NCI-H2029 (cell line): ENCODE results near the gene PDHX.
"Not testable (repeated sequence)": the region's sequence is repeated elsewhere in the genome, so short reads cannot be mapped to it uniquely, and the experiment has no call there.

Experiments
- DNase-seq: peaks from one replicate; lab custom pipeline; 2025; lab: John Stamatoyannopoulos, UW

The PDHX gene

DNA sequence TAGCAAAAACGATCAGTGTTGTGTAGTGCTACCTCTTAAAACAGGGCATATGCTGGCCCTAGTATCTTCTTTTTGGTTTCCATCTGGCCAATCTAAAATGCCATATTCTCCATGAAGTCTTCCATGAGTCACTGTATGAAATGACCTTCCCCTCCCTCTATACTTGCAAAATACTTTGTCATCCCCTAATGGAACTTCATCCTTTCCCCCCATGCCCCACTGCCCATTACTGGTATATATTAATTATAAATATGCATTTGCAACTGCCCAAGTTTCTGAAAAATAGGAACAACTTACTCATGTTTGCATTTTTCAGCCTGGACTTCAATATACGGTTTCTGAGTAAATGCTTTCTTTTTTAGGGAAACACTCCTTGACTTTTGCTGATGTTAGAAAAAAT, 4.7 kb upstream of the PDHX start:
- DNase-seq = no peak

DNA sequence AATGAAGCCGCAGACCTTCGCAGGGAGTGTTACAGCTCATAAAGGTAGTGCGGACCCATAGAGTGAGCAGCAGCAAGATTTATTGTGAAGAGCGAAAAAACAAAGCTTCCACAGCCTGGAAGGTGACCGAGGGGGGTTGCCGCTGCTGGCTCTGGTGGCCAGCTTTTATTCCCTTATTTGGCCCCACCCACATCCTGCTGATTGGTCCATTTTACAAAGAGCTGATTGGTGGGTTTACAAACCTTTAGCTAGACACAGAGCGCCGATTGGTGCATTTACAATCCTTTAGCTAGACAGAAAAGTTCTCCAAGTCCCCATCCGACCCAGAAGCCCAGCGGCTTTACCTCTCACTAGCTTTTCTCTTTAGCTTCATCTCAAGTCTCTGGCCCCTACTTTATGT, 2.9 kb upstream of the PDHX start:
- DNase-seq = not testable (repeated sequence)

DNA sequence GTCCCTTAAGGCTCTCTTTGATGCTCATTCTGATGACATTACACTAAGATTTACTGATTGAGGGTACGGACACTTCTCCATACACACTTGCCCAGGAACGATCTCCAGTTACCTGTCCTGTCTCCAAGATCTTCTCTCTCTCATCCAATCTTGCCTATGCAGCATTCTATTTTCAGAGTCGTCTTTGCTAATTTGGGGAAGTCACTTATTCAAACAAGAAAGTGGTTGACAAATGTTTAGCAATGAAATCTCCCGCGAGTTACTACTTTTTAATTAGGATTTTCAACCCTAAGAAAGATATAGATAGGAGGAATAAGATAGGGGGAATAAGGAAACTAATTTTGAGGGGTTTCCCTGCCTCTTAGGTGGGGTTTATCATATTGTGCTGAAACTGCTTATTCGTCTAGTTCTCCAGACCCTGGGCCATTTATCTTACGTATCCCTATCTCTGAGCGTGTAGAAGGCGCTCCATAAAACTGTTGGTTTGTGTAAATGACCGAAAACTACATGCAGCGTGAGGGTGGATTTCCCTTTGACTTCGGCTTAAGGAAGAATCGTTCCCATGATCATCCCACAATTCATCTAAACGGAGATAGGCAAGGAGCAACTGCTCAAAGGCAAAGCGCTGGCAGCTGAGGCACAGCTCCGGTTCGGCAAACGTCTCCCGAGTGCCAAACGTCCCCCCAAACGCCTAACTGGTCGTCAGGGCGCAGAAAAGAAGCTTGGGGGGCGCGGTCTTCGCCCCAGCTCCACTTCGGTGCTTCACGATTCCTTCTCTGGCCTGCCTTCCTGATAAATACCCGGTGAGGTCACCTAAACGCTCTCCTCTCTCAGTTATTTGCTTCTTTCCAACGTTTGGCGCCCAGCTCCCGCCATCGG, 1.0 kb upstream of the PDHX start:
- DNase-seq = no peak

DNA sequence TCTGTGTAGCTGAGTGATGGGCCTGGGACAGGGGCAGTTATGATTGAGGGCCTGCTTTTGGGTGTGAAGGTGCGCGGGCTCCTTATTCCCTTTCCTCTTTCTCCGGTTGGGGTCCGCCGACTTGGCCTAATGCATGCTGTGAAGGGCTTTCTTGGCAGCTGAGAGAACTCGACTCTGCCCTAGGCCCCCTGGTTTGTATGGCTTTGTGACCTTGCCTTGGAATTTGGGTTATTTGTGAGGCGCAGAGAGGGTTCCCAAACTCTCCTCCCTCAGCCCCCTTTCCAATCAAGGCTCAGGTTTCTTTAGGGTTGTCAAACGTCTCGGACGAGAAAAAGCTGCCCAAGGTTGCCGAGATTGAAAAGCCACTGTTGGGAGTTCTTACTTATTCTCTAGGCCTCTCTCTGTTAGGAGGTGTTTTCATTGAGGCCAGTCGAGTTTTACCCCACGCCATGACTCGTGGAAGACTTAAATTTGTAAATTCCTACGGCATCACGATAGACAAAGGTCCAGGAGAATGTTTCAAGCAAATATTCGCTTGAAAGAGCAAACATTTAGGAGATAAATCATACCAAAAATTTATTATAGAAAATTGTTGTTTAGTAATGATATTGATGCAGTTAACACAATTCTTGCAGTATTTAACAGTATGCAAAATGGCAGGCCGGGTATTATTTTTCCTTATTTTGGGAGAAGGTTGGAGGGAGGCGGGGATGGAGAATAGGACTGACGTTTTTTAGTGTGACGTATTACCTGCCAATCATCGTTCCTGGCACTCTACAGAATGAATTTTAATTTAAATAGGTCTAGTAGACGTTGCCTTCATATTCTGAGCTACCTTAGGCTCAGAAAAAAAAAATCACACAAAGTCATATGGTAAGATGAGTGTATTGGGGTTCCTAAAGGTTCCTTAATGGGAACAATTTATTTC, 689 bp downstream of the PDHX start:
- no peak for DNase-seq

DNA sequence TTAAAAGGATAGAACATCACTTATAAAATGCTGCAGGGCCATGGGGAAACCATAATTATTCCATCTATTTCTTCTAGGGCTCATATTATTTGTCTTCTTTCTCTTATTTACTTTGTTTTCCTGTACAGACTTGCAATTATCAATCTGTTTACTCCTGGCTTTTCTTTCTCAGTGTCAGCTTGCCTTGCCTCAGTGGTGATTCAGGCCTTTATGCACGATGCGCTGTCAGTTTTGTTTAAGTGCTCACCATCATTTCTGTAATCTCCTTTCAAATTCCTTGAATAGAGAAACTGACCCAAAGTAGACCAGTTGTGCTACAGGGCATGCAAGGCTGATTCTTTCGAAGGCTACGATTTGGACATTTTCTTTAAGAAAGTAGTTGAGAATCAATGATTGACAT, 4.7 kb downstream of the PDHX start:
- no peak for DNase-seq

DNA sequence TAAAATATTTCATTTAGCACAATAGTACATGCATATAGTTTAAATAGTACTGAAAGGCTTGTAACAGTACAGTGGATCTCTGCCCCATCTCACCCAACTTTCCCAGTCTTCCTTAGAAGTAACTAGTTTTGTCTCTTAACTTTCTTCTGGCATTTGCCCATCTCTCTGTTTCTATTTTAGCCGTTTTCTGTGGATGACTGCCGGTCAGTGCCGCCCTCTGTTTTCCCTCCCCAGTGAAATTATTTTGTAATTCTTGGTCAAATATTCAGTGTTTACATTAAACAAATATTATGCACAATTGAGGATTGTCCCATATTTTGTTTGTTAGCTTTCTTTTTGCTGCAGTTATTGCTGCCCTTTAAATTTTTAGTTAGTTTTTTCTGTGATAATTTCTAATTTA, 8.3 kb downstream of the PDHX start:
- no peak for DNase-seq

DNA sequence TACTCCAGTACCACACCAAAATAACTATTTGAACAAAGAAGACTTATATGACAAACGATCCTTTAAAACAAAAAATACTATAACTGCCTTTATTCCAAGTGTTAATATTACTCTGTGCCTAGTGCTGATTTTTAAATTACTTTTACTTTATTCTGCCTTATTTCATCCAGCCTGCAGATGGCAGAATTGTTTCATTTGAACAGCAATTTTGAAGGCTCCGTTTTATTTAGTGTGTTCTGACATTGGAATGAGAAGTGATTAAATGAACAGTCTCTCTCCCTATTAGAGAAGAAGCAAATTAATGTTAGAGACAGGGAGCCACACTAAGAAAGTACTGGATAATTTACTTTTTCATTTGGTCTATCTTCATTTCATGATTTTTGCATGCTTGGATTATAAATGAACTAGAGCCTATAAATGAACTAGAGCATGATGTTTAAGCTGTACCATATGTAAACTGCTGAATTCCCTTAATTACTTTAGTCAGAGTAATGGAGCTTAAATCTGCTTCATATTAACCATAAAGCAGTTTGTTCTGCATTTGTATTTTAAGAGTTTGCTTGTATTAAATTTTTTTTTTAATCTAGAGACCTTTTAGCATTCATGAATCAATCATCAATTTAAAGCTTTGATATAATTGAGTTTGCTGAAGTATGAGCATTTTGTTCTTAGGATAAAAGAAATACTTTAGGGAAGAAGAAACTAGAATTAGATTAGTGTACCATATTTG, 9.8 kb downstream of the PDHX start:
- peak; percentile 33 for DNase-seq

DNA sequence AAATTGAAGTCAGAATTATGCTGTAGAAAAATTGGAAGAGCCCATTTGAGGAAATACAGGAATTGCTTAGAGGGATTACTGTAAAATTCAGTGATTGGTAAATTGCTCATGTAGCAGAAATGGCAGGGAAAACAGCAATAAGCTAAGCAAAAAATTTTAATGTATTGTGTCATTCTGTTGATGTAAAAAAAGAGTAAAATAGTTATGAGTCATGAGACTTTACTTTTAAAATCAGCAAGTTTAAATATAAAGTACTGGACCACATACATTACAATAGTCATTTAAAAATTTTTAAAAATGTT, 10.4 kb downstream of the PDHX start:
- no peak for DNase-seq

DNA sequence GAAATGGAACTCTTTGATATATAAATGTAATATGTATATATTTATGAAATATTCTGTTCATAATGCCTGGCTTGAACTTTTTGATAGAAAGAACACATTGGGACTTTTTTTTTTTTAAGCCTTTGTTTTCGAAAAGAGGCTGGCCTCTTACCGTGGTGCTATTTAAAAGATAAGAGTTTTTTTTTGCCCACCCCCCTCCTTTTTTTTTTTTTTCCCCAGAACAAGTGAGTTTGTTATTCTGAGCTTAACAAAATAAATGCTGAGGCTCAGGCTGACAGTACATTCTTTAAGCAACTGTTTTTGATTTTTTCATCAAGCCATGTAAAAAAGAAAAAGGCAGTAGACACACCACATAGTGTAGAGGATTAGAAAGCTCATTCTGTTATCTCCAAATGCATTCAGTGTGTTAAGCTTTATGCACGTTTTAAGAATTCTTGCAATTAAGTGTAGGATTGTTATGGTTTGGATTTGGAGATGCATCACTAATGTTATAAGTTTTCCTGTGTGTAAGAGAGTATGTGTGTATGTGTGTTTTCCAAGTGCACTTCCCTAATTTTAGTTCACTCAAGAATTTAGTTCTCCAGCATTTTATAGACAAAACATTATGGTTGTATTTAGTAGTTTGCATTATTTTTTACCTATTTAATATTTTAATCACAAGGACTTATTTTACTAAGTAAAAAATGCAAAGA, 12.0 kb downstream of the PDHX start:
- DNase-seq = no peak

DNA sequence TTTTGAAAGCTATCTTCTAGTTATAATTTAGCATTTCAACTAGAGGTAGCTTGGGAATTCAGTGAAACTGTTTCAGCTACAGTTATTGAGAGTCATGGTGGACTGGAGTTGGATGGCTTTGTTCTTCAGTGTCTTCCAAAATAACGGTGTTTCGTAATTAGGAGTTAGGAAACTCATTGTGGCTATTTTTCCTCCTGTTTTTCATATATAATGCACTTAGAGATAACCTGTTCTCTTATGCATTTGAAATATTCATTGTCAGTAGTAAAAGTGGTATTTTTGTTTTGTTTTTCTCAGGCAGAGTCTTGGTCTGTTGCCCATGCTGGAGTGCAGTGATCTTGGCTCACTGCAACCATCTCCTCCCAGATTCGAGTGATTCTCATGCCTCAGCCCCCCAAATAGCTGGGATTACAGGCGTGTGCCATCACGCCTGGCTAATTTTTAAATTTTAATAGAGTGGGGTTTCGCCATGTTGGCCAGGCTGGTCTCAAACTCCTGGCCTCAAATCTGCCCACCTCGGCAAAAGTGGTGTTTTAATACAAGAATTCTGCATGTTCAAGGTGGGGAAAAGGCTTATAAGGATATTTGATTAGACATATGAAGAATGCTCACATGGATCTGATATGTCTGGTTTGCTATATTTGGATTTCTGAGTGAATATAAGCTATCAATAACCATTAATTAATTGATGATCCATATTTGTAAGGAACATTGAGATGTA, 12.7 kb downstream of the PDHX start:
- DNase-seq = no peak

DNA sequence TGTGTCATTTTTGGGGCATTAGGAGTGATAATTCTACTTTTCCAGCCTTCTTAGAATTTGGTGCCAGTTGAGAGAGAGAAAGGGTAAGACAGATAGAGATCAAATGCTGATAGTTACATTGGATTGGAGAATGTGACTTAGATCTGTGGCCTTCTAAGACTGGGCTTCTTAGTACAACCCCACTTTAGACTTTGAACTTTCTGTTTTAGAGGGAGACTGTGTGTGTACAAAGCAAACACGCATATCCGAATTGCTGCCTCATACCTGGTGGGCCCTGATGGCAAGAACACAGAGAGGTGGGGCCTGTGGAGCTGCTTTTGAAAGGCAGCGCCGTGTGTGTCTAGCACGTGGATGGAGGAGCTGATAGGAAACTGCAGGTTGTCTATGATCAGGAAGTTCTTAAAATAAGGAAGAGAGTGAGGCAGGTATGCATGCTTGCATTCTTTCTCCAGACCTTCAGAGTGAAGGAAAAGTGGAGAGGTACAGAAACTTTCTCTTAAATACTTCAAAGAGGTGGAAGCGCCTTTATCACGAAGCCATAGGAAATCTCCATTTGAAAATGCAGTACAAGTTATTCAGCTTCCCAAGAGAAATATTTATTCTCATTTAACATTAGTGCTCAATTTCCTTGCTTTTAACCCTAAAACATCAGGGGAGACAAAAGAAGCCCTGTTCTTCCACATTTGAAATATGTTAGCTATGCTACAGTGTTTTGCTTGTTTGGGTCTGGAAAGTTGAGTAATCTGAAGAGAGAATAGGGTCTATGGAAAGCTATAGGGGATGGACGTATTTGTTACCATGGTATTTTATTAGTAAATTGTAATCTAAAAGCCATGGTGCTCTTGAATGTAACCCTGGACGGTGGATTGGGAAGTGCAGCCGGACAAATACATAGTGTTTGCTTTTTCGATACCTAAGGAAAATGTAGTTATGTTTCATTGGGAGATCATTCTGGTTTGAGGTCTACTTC, 13.7 kb downstream of the PDHX start:
- no peak for DNase-seq

DNA sequence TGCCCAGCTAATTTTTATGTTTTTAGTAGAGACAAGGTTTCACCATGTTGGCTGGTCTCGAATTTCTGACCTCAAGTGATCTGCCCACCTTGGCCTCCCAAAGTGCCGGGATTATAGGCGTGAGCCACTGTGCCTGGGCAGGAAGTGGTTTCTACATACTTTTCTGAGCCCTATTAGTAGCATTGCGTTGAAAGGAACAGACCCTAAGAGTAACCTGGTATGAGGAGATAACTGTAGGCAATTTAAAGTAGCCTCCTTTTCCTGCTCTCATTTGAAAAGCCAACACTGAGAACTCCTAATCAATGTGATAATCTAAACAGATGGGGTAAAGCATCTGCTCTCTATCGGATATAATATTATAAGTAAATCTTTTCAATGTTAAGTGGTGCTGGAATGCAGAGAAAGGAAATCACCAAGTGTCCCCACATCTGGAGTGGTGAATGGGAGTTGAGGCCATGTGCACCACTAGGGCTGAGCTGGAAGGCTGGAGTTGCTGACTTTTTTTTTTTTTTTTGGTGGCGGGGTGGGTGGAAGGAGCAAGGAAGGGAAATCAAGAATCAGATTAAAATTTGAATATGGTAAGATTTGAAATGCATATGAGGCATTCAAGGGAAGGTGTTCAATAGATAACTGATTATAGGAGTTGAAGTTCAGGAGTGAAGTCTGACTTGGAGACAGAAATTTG, 20.7 kb downstream of the PDHX start:
- DNase-seq = no peak

DNA sequence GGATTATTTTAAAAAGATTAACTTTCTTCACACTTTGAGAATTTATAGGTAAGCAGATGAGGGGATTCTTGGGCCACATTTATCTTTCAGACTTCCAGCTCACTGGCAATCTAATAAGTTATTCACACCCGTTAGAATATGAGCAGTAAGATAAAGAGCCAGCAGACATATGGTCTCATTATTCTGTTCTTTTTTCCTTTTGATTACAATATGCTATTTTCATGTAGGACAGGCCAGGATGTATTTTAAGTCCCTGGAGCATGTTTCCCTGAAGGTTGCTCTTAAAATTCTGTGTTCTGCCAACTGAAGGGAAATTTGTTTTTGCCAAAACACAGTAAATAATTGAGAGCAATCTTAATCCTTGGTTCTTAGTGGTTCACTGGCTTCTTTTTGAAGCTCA, 22.2 kb downstream of the PDHX start:
- no peak for DNase-seq

DNA sequence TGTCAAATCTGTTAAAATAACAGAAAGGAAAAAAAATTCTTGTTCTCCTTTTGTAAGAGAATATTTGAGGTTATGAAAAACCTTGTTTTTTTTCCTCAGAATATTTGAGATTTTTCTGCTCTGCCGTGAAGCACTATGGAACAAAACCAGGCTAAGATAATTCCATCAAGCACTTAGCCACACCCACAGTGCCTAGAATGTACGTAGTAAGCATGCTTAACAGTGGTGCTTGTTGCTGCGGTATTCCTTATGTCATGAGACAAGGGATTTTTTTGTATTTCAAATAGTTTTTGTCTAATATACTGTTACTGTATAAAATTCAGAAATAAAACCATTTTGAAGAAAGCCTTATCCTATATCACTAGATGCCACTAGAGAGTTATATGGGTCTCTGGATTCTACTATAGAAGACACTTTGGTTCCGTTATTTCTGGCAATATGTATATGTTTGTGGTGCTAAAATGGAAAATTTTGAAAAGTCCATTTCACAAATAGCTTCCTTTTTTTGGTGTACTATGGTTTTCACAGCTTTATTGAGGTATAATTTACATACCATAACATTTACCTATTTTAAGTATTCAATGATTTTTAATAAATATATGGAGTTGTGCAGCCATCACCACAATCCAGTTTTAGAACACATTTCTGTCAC, 23.7 kb downstream of the PDHX start:
- DNase-seq = no peak

DNA sequence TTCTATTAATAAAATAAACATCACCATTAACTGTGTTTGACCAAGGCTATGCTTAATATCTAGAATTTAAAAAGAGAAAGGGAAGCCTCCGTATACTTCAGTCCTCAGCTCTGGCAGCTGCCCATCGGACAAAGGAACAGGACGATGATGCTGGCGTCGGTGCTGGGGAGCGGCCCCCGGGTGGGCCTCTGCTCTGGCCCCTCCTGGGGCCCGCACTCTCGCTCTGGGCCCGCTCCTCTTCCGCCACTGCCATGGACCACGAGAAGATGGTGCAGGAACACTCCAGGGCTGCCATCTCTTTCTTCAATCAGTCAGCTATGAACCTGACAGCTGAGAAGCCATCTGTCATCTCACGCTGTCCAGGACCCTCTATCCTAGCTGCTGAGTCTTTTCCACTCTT, 25.3 kb downstream of the PDHX start:
- no peak for DNase-seq

DNA sequence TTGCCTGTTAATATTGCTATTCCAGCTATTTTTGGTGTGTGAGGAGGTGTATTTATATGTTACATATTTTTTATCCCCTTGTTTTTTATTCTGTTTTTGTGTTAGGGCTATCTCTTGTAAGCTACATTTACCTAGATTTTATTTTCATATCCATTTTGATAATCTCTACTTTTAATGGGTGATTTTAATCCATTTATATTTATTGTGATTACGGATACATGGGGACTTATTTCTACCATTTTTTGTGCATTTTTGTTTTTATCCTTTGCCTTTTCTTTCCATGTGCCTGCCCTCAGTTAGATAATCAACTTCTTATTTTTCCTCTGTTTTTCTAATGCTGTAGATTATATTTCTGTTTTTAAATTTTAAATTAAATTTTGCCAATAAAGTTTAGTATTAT, 28.3 kb downstream of the PDHX start:
- DNase-seq = no peak

DNA sequence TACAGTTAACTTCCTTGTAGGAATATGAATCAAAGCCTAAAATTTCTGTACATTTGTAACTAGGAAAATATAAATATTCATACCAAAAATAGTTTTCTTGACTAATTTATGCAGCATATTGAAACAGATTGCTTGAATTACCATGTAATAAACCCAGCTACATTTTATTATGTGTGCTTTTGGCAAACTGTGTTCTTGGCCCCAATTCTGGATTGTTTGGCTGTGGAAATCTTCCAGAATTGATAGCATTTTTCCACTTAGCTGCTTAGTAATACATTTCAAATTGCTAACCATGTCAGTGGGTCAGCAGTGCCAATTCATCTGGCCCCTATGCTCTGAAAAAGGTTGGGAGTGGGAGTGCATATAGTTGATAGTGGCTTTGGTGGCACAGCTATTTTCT, 32.3 kb downstream of the PDHX start:
- DNase-seq = no peak

DNA sequence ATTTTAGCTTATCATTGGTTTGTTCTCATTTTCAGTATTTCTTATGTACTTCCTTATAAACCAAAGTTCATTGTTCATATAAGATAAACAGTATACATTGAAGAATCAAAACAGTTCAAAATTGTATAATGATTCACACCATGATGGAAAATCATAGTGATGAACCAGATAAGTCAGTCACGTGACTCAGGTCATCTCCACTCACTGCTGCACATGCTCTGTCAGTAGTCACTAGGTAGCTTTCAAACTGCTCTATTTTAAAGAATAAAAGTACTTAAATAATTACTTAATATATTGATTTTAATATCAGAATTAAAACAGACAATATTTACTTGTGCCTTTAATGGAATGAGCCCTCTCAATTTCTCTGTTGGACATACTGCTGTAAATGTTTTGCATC, 37.5 kb downstream of the PDHX start:
- no peak for DNase-seq

DNA sequence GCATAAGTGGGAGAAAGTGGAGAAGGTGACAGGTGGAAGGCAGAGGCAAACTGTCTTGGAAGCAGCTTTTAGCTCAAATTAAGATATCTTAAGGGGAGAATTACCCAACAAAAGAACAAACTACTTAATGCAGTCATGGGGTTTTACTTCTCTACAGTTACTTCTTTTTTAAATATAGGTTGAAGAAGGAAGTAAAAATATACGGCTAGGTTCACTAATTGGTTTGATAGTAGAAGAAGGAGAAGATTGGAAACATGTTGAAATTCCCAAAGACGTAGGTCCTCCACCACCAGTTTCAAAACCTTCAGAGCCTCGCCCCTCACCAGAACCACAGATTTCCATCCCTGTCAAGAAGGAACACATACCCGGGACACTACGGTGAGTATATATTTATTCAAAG, 40.8 kb downstream of the PDHX start:
- no peak for DNase-seq
